ENCODE results near the gene SOST.

SOST gene

DNA sequence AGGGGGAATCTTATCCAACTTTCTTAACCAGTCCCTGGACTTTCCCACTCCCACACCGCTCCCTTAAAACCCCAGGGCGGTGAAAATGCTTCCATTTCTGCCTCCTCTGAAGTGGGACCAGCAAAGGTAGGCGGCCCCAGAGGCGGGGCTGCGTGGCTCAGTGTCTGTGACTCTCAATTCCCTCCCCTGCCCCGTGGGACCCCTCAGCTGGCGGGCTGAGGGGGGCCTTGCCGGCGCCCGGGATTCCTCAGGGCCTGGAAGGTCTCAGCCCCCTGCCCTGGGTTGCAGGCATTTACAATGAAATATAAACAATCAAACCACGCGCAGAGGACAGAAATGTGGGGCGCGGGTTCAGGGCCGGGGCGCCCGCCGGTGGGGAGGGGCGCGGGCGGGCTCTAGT lies 3.6 kb downstream of the SOST start:
- TF ChIP-seq, protein P1, sequence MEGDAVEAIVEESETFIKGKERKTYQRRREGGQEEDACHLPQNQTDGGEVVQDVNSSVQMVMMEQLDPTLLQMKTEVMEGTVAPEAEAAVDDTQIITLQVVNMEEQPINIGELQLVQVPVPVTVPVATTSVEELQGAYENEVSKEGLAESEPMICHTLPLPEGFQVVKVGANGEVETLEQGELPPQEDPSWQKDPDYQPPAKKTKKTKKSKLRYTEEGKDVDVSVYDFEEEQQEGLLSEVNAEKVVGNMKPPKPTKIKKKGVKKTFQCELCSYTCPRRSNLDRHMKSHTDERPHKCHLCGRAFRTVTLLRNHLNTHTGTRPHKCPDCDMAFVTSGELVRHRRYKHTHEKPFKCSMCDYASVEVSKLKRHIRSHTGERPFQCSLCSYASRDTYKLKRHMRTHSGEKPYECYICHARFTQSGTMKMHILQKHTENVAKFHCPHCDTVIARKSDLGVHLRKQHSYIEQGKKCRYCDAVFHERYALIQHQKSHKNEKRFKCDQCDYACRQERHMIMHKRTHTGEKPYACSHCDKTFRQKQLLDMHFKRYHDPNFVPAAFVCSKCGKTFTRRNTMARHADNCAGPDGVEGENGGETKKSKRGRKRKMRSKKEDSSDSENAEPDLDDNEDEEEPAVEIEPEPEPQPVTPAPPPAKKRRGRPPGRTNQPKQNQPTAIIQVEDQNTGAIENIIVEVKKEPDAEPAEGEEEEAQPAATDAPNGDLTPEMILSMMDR (IDR thresholded peaks at IDR 0.05; ENCODE audit: low read depth, low read length) = no peak
- in situ Hi-C loops (cut with HindIII; ENCODE audit: low sequenced_read_pairs) = loop anchor here (10.0 kb wide), 1 partner anchor 60 kb away; no protein-coding TSS in a partner anchor
- DNase-seq (ENCODE audit: low read depth, low spot score) = no peak
- no peak overlapping the region for H3K4me3 ChIP-seq (ENCODE audit: low read depth, low read length)

DNA sequence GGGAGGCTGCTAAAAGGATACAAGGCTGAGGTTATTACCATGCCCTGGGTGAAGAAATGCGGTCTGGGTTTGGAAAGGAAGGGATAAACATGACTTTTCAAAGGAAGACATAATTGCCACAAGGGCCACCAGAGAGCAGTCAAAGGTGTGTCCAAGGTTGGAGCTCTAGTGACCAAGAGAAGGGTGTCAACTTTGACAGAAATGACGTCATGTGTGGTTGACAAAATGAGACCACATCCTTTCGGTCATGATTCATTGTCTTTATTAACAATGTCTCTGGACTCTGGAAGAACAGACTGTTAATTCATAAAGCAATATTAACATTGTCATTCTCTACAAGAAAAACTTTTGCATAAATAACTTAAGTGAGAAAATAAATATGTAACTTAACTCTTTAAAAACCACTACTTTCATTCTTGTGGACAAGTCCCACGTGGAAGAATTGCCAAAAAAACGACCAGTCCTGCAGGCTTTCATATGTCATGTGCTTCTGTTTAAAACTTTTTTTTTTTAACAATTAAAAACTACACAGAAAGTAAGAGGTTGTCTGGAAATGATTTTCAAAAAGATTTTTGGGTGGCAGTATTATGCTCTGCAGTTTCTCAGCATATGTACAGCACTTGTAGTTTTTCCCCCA lies 5.0 kb downstream of the SOST start:
- in situ Hi-C loops (cut with HindIII; ENCODE audit: low sequenced_read_pairs) = loop anchor here (10.0 kb wide), 1 partner anchor 59 kb away; no protein-coding TSS in a partner anchor
- no peak overlapping the region for H3K4me3 ChIP-seq (ENCODE audit: low read depth, low read length)
- DNase-seq (ENCODE audit: low read depth, low spot score) = no peak
- TF ChIP-seq, protein P1 (IDR thresholded peaks at IDR 0.05; ENCODE audit: low read depth, low read length) = no peak

DNA sequence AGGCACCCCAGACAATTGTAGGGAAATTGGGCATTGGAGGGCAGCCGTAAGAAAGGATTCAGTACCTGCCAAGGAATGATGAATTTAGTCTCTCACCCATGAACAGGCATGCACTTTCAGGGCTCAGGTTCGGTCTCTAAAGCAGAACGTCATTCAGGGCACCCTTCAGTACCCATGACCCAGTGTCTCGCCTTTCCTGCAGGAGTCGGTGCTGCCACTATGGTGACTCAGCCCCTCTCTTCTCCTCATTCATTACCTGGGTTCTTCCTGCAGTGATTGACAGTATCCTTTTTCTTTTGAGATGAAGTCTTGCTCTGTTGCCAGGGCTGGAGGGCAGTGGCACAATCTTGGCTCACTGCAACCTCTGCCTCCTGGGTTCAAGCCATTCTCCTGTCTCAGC lies 8.4 kb downstream of the SOST start:
- in situ Hi-C loops (cut with HindIII; ENCODE audit: low sequenced_read_pairs) = loop anchor here (10.0 kb wide), 1 partner anchor 55 kb away; no protein-coding TSS in a partner anchor
- TF ChIP-seq, protein P1 (IDR thresholded peaks at IDR 0.05; ENCODE audit: low read depth, low read length) = no peak
- DNase-seq (ENCODE audit: low read depth, low spot score) = no peak
- no peak overlapping the region for H3K4me3 ChIP-seq (ENCODE audit: low read depth, low read length)

DNA sequence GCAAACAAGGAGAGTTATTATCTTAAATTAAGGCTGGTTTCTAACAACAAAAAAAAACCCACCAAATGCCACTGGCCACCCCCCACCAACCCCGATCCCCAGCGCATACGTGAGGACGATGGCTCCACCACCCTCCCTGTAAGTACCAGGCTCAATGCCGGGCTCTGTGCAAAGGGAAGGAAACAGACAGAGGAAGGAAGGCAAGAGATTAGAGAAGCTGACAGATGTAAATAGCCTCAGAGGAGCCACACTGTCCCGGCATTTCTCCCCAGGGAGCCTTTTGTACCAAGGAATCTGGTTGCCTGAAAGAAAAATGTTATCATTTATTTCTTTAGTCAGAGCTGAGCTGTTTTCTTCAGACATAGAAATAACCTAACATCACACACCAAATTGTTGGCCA lies 13.1 kb downstream of the SOST start:
- H3K4me3 ChIP-seq (ENCODE audit: low read depth, low read length) = no peak overlapping the region
- TF ChIP-seq, protein P1 (IDR thresholded peaks at IDR 0.05; ENCODE audit: low read depth, low read length) = no peak
- no peak for DNase-seq (ENCODE audit: low read depth, low spot score)
- in situ Hi-C loops (cut with HindIII; ENCODE audit: low sequenced_read_pairs) = no loop called here

DNA sequence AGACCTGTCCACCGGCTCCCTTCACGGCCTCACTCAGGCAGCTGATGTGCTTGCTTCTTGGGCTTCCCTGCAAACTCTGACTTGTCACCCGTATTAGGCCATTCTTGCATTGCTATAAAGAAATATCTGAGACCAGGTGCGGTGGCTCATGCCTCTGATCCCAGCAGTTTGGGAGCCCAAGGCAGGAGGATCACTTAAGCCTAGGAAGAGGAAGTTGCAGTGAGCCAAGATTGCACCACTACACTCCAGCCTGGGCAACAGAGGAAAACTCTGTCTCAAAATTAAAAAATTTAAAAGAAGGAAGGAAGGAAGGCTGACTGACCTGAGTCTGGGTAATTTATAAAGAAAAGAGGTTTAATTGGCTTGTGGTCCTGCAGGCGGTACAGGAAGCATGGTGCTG lies 17.0 kb downstream of the SOST start:
- TF ChIP-seq, protein P1 (IDR thresholded peaks at IDR 0.05; ENCODE audit: low read depth, low read length) = no peak
- no peak overlapping the region for H3K4me3 ChIP-seq (ENCODE audit: low read depth, low read length)
- no peak for DNase-seq (ENCODE audit: low read depth, low spot score)
- in situ Hi-C loops (cut with HindIII; ENCODE audit: low sequenced_read_pairs) = no loop called here

DNA sequence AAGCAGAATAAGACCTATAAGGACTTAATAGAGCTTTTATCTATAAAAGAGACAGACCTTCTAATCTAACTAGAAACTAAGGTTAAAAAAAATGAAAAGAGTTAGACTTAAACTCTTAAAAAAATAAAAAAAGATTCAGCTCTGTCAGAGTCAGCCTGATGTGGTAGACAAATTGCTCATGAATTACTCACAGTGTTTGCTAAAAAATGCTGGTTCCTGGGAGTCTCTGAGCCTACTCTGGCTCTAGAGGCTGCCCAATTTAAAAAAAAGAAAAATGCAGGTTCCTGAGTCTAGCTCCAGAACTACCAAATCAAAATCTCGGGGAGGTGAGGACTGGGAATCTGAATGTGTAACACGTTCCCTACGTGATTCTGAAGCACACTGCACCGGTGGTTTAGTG lies 18.1 kb downstream of the SOST start:
- no peak overlapping the region for H3K4me3 ChIP-seq (ENCODE audit: low read depth, low read length)
- DNase-seq (ENCODE audit: low read depth, low spot score) = no peak
- in situ Hi-C loops (cut with HindIII; ENCODE audit: low sequenced_read_pairs) = no loop called here
- TF ChIP-seq, protein P1 (IDR thresholded peaks at IDR 0.05; ENCODE audit: low read depth, low read length) = no peak

All from astrocyte of the spinal cord (primary cell).